GM21723 (cell line): ENCODE results near the gene FAM193A.
"Not testable (repeated sequence)": the region's sequence is repeated elsewhere in the genome, so short reads cannot be mapped to it uniquely, and the experiment has no call there.

Source experiments
- ATAC-seq: cut with Tn5 transposase; IDR thresholded peaks from one replicate; pipeline ENCODE4 v1.9.1; 2021; ENCODE audit warnings: mild to moderate bottlenecking, moderate library complexity; ENCODE audit not compliant: unreplicated experiment

Gene FAM193A

DNA sequence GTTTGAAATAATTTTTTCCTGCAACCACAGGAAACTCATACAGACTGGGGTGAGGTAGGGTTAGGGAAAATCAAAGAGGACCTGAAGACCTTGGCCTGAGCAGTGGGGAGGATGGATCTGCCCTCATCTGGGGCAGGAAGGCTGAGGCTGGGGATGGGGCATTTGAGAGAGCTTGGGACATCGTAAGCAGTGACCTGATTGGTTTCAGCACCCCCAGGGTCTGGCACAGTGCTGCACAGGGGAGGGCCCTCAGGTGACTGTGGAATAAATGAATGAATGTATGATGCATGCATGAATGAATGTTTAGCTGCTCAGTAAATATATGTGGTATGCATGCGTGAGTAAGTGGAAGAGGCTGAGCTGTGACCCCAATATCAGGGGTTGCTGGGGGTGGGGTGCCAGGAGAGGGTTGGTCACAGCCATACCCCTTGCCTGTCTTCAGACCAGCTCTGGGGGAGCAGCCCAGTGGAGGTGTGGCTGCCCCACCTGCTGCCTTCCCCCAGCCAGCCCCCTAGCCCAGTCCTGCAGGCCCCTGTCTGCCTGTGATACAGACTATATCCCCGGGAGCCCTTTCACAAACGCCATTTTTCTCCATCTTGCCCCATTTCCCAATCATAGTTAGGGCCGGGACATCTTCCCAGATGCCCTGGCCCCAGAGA is 230.7 kb downstream of the FAM193A start:
- no peak for ATAC-seq

DNA sequence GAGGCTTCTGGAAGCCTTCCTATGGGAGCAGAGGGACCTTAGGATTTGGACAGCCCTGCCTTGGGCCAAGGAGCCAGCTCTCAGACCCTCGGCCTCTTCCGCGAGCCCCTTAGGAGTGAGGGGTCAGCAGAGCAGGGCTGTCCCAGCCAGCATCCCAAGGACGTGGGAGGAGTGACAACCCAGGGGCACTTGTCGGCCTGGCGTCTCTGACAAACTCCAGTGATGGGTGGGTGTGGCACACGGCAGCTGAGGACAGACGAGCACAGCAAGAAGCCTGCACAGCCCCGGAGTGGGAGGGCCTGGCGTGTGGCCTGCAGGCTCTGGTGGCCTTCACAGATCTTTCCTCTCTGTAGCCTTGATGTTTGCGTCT is 231.2 kb downstream of the FAM193A start:
- no peak for ATAC-seq

DNA sequence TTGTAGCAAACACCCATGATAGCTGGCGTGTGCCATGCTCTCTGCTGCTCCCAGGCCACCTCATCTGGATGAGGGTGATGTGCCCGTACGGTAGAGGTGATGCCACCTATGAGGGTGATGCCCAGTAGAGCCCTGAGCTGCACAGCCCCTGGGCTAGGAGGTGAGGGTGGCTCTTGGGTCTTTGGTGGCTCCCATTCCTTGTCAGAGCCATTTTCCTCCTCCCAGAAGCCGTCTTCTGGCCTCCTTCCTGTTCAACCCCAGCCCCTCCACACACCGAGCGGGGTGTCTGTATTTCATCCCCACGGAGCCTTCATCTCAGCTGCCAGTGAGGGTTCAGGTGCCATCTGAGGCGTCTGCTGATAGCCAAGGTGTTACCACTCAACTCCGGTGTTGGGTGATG is 231.7 kb downstream of the FAM193A start:
- no peak for ATAC-seq

DNA sequence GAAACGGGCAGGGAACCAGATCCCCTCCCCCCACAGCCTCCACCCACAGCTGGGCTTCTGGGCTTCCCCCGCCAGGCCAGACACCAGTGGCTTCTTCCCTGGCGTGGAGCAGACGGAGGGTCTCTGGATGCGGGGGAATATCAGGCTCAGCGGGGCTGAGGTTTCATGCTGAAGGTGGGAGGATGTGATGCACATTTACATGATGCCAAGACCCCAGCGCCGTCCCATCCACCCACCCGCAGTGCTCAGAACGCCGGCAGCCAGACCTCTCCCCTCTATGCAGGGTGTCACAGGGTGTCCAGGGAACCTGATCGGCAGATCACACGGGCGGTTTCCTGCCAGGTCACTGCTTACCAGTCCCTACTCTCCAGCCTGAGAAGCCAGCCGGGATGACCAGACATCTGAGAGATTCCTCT is 232.5 kb downstream of the FAM193A start:
- ATAC-seq, result no peak

DNA sequence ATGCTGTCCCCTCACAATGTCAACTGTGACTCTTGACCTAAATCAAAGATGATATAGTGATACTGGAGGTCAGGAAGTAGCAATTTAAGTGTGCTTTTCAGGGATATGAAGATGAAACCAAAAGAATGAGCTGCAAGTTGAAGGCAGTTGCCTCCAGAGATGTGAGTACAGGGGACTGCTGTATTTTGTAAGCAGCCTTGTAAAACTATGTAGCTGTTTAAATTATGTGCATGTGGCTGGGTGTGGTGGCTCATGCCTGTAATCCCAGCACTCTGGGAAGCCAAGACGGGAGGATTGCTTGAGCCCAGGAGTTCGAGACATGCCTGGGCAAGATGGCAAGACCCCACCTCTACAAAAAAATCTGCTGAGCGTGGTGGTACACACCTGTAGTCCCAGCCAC is 234.8 kb downstream of the FAM193A start:
- no peak for ATAC-seq

DNA sequence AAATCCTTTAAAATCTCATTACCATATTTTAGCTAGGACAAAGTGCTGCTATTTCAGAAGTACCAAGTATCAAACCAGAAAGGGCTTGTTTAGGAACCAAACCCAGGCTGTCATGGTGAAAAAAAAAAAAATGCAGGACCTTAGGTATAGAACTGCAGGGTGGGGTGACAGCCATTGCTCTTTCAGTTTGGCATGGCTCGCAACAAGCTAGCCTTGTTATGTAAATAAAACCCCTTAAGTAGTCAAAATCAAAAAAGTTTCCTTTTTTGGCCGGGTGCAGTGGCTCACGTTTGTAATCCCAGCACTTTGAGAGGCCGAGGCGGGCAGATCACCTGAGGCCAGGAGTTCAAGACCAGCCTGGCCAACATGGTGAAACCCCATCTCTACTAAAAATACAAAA is 244.2 kb downstream of the FAM193A start:
- not testable (repeated sequence) for ATAC-seq

DNA sequence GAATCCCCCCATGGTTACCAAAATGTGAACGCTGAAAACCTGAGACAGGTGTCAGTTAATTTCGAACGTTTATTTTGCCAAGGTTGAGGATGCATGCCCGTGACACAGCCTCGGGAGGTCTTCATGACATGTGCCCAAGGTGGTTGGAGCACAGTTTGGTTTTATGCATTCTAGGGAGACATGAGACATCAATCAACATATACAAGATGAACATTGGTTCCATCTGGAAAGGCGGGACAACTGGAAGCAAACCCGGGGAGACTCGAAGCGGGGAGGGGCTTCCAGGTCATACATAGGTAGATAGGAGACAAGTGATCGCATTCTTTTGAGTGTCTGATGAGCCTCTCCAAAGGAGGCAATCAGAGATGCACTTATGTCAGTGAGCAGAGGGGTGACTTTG is 245.5 kb downstream of the FAM193A start:
- ATAC-seq, result no peak
